Measurements from ENCODE around the gene SLC35G4.
"Not testable (repeated sequence)": the region's sequence is repeated elsewhere in the genome, so short reads cannot be mapped to it uniquely, and the experiment has no call there.

Gene SLC35G4

GRCh38 chr18:11609488-11609887, at the start of gene SLC35G4:
Gene SLC35G4 (plus strand): TSS chr18:11609596. CDS start chr18:11609596, 0 bp downstream.
- not testable (repeated sequence) for H3K4me3 ChIP-seq (ENCODE audit: low read depth, low read length)

GRCh38 chr18:11561293-11561692, 48.1 kb upstream of the SLC35G4 start:
- no peak for TF ChIP-seq CTCF (IDR thresholded peaks at IDR 0.05; ENCODE audit: low read depth, low read length)
- H3K4me3 ChIP-seq (ENCODE audit: low read depth, low read length), result no peak overlapping the region

- no peak overlapping the region for H3K4me3 ChIP-seq (ENCODE audit: low read depth, low read length)
- no peak for TF ChIP-seq CTCF (IDR thresholded peaks at IDR 0.05; ENCODE audit: low read depth, low read length)
These were observed 43.7 kb upstream of the SLC35G4 start for GRCh38 chr18:11565716-11566115.

DNA sequence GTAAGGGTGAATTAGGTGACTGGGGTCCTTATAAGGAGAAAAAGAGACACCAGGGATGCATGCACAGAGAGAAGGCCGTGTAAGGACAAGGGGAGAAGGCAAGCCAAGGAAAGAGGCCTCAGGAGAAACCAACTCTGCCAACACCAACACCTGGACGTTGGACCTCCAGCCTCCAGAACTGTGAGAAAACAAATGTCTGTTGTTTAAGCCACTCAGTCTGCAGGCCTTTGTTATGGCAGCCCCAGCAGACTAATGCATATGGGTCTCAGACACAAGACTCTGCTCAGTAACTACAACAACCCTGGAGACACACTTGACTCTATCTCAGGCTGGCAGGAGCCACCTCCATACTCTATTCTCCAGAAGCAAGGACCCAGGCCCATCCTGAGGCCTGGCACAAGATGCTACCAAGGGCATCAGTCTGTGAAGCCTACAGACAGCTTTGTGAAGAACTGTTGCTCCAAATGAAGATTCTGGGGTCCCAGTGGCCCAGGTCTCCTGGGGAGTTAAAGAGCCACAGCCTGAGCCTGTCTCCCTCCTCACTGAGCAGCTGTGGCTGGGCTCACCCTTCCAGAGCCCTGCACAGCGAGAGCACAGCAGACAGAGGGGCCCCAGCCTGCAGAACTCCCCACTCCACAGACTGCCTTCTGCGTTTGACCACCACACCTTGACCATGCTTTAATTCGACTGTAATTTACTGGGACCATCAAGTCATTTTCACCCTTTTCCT, 43.0 kb upstream of the SLC35G4 start:
- H3K4me3 ChIP-seq (ENCODE audit: low read depth, low read length), result no peak overlapping the region
- no peak for TF ChIP-seq CTCF (IDR thresholded peaks at IDR 0.05; ENCODE audit: low read depth, low read length)

DNA sequence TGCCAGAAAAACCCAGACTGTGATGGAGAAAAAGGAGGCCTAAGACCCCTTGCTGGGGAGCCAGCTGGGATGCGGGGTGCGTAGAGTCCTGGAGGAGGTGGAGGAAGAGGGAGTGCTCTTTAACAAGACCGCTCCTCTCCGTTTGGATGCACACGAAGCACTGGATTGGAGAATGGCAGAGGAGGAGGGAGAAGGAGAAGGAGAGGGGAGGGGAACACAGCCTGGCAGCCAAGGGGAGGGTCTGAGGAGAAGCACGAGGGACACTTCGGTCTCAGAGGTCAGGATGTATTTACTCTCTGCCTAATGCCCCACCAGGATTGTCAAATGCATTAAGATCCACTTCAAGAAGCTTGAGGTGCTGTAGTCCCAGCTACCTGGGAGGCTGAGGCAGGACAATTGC, 42.0 kb upstream of the SLC35G4 start:
- H3K4me3 ChIP-seq (ENCODE audit: low read depth, low read length), result no peak overlapping the region

GRCh38 chr18:11570073-11570588, 39.3 kb upstream of the SLC35G4 start:
- H3K4me3 ChIP-seq (ENCODE audit: low read depth, low read length), result no peak overlapping the region

More for the DNA sequence above, 42.0 kb upstream of the SLC35G4 start:
- no peak for TF ChIP-seq CTCF (IDR thresholded peaks at IDR 0.05; ENCODE audit: low read depth, low read length)

DNA sequence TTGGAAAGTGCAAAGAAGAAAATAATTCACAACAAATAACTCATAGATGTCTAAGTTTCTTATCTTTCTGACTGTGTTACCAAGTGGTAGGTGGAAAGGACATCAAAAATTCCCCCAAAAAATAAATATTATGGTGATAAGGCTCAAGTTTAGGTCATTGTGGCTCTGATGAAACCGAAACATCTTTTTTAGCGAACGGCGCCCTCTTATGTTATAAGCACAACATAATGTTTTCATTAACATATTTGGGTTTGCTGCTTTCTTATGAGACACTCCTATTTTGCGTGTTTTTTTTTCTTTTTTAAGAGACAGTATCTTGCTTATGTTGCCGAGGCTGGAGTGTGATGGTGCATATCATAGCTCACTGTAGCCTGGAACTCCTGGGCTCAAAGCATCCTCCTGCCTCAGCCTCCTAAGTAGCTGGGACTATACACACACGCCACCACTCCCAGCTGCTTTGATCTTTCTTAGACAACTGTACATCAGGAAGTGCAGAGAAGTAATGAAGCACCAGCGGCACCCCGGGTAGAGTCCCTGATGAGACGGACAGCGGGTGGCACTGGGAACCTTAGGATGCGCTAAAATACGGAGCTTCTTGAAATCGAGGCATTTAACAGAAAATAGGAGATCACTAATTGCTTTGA, 38.5 kb upstream of the SLC35G4 start:
- no peak for TF ChIP-seq CTCF (IDR thresholded peaks at IDR 0.05; ENCODE audit: low read depth, low read length)
- no peak overlapping the region for H3K4me3 ChIP-seq (ENCODE audit: low read depth, low read length)

More at GRCh38 chr18:11570073-11570588, 39.3 kb upstream of the SLC35G4 start:
- no peak for TF ChIP-seq CTCF (IDR thresholded peaks at IDR 0.05; ENCODE audit: low read depth, low read length)
